Spinal cord (tissue), 10 donors: Measurements from ENCODE around the gene FIGNL2. TPM values are rescaled to one million over a fixed set of nuclear protein-coding genes. Genes with fewer than 3 reads are reported as not detected.
A peak's percentile ranks its signal among the peaks of the same experiment; 100 is the strongest.
"Not testable (repeated sequence)": the region's sequence is repeated elsewhere in the genome, so short reads cannot be mapped to it uniquely, and the experiment has no call there.

Experiments
- DNase-seq, 6 donors: peaks; one replicate each; pipeline versions ENCODE4 v3.0.0 to v3.0.0-alpha.2; 2013 to 2015; ENCODE audit warnings: low spot score in 6 of 6, low read depth in 4 of 6
- H3K27ac ChIP-seq: one replicate; pipeline ENCODE4 v1.5.1; 2013; ENCODE audit warnings: low read depth, low read length, control low read depth
- H3K27me3 ChIP-seq: one replicate; pipeline ENCODE4 v1.6.1; 2013; ENCODE audit warnings: low read length; ENCODE audit not compliant: control insufficient read depth, insufficient read depth
- H3K36me3 ChIP-seq: one replicate; pipeline ENCODE4 v1.6.1; 2013; ENCODE audit warnings: low read length; ENCODE audit not compliant: control insufficient read depth, insufficient read depth
- H3K4me1 ChIP-seq: one replicate; pipeline ENCODE4 v1.6.1; 2013; ENCODE audit warnings: low read length; ENCODE audit not compliant: control insufficient read depth, insufficient read depth
- H3K4me3 ChIP-seq: one replicate; pipeline ENCODE4 v1.5.1; 2013; ENCODE audit warnings: low read depth, low read length, control low read depth
- H3K9me3 ChIP-seq: one replicate; pipeline ENCODE4 v1.6.1; 2013; ENCODE audit warnings: low read length; ENCODE audit not compliant: control insufficient read depth, insufficient read depth
- WGBS: methylation state at CpG from one replicate; pipeline ENCODE4 v1.1.5; 2013; ENCODE audit warnings: missing lambda C conversion rate; ENCODE audit not compliant: insufficient coverage; 5-methylcytosine and 5-hydroxymethylcytosine counted together
- polyA plus RNA-seq, 2 donors: library from polyadenylated mRNA; unstranded; fragments of 120-200 nt; gene quantifications; one replicate each; pipeline ENCODE4 v1.2.1, GENCODE V29; 2013; ENCODE audit not compliant: insufficient read length in 2 of 2
- total RNA-seq, 2 donors: library from RNA; depleted of rRNA in 1 of 2; stranded (reverse); fragments of 120-200 nt in 1 of 2; fragments of >200 nt in 1 of 2; gene quantifications; one replicate each; pipeline versions ENCODE4 v1.2.3 to v1.2.4, GENCODE V29; 2013 to 2014
- donor health status: healthy.

The FIGNL2 gene
- total and polyA plus RNA-seq, 4 donors = 0.40 to 2.4 (median 1.7) TPM

- Histone ChIP-seq H3K4me1 (peaks cover 9% of the 10 kb centered on the region), H3K4me3 (no peak overlapping the region), H3K27me3 (no peaks in the 10 kb centered on the region), H3K9me3 (no peaks in the 10 kb centered on the region), H3K36me3 (no peaks in the 10 kb centered on the region), H3K27ac (no peak overlapping the region)
- WGBS = 71% methylated on average over 14 of the region's 15 CpGs
- DNase-seq = no peak
Observed at GRCh38 chr12:51888316-51889215, 40.0 kb upstream of the FIGNL2 start.

- Histone ChIP-seq H3K9me3 (no peaks in the 10 kb centered on the region), H3K4me1 (peaks cover 9% of the 10 kb centered on the region), H3K27me3 (no peaks in the 10 kb centered on the region), H3K4me3 (no peak within 1 kb of the TSS), H3K36me3 (no peaks in the 10 kb centered on the region), H3K27ac (no peak within 1 kb of the TSS)
- whole genome bisulfite sequencing = 44% methylated on average over 38 of the region's 41 CpGs
- DNase-seq = no peak
Observed at GRCh38 chr12:51887476-51888315, 39.2 kb upstream of the FIGNL2 start, which contains the start of gene ANKRD33. Gene ANKRD33 (plus strand): TSS chr12:51888103. CDS start chr12:51888187, 84 bp downstream.

GRCh38 chr12:51886021-51886710, 37.6 kb upstream of the FIGNL2 start:
- Histone ChIP-seq H3K4me1 (peaks cover 9% of the 10 kb centered on the region), H3K36me3 (no peaks in the 10 kb centered on the region), H3K27ac (peak overlapping the region; percentile 42), H3K9me3 (no peaks in the 10 kb centered on the region), H3K4me3 (no peak overlapping the region), H3K27me3 (no peaks in the 10 kb centered on the region)
- DNase-seq = peak in 1 of 6 donors; percentile 52
- WGBS = 85% methylated on average over 5 of the region's 10 CpGs

DNA sequence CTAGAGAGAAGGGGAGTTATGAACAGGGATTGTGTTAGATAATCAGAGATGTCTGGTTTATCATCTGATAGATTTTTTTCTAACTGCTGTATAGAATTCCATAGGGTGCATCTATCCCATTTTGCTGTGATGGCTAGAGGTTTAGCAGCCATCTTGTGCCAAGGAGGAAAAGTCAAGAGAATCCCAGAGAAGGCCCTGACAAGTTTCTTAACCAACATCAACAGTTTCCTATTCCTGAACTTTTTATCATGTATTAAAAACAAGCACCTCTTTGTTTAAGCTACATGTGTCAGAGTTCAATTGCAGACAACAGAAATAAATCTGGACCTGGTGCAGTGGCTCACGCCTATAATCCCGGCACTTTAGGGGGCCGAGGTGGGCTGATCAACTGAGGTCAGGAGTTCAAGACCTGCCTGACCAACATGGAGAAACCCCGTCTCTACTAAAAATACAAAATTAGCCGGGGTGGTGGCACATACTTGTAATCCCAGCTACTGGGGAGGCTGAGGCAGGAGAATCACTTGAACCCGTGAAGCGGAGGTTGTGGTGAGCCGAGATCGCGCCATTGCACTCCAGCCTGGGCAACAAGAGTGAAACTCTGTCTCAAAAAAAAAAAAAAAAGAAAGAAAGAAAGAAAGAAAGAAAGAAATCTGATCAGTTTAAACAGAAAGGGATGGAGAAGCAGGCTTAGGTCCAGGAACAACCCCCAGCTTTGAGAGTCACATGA, 36.9 kb upstream of the FIGNL2 start:
- H3K27me3 ChIP-seq, DNase-seq, H3K9me3 ChIP-seq, H3K4me3 ChIP-seq, H3K4me1 ChIP-seq, H3K36me3 ChIP-seq: not testable (repeated sequence)
- peak overlapping the region; percentile 42 for H3K27ac ChIP-seq
- WGBS = 100% methylated on average over 7 of the region's 10 CpGs

DNA sequence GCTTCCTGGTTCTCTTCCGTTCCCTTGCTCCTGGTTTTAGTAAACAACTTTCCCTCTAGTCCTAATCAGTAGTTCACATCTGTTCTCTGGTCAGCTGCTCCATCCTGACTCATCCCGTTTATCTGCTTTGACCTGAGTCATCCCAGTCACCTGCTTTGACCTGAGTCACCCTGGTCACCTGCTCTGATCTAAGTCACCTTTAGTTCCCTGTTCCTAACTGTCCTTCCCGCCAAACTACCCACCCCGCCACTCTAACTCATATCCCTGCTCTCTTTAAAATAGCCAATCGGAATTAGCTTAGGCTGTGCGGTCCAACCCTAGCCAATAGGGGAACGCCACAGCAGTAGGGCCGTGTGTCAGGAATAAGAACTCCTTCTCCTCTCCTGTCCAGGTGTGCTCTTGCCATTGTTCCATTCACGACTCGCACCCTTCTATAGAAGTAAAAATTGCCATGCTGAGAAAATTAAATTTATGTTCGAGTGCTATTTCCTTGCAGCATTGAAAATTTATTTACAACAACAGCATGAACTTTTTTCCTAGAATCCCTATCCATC, 36.2 kb upstream of the FIGNL2 start:
- H3K27me3 ChIP-seq = no peaks in the 10 kb centered on the region
- WGBS = 95% methylated on average over 7 of the region's 11 CpGs
- no peak for DNase-seq
- H3K9me3 ChIP-seq = no peaks in the 10 kb centered on the region
- no peak overlapping the region for H3K27ac ChIP-seq
- peaks cover 8% of the 10 kb centered on the region for H3K4me1 ChIP-seq
- no peaks in the 10 kb centered on the region for H3K36me3 ChIP-seq
- no peak overlapping the region for H3K4me3 ChIP-seq

DNA sequence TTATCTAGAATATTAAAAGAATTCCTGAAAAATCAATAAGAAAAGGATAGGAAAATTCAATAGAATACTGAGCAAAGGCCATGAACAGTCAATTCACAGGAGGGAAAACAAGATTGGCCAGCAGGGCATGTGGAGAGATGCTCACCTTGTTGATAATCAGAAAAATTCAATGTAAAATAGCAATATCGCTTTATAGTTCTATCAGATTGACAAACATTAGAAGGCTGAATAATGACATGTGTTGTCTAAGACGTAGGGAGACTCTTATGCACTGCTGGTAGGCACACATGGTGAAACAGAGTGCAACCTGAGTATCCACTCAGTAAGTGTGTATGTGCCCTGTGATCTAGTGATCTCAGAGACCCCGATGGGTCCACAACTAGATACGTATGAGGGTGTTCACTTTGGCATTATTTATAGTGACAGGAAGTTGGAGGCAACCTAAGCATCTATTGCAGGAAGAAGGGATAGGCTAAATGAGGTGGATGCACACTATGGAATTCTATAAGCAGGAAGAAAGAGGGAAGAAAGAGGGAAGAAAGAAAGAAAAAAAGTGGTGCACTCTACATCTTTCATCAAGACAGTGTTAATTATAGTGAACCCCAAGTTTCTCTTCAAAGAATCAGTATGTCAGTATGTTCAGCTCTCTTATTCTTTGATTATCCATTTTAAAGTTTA, 35.6 kb upstream of the FIGNL2 start:
- Histone ChIP-seq H3K27ac (no peak overlapping the region), H3K4me3 (no peak overlapping the region), H3K27me3 (no peaks in the 10 kb centered on the region), H3K36me3 (no peaks in the 10 kb centered on the region), H3K4me1 (peaks cover 6% of the 10 kb centered on the region), H3K9me3 (no peaks in the 10 kb centered on the region)
- DNase-seq = no peak
- 83% methylated on average over 3 of the region's 4 CpGs for WGBS

- no peak for DNase-seq
- no peaks in the 10 kb centered on the region for H3K36me3 ChIP-seq
- H3K27me3 ChIP-seq = no peaks in the 10 kb centered on the region
- H3K4me1 ChIP-seq = peaks cover 6% of the 10 kb centered on the region
- no peak overlapping the region for H3K27ac ChIP-seq
- H3K4me3 ChIP-seq = no peak overlapping the region
- H3K9me3 ChIP-seq = no peaks in the 10 kb centered on the region
- WGBS = no CpG with 5 or more reads among the region's 1 CpG
Observed at GRCh38 chr12:51883295-51883694, 34.8 kb upstream of the FIGNL2 start.

- H3K9me3 ChIP-seq = no peaks in the 10 kb centered on the region
- H3K27ac ChIP-seq = no peak overlapping the region
- H3K36me3 ChIP-seq = no peaks in the 10 kb centered on the region
- no peak overlapping the region for H3K4me3 ChIP-seq
- H3K27me3 ChIP-seq = no peaks in the 10 kb centered on the region
- DNase-seq = no peak
- H3K4me1 ChIP-seq = no peaks in the 10 kb centered on the region
- 78% methylated on average over 2 of the region's 3 CpGs for WGBS
Observed at GRCh38 chr12:51879102-51879501, 30.6 kb upstream of the FIGNL2 start.
